GM04503 (cell line): Measurements from ENCODE around the gene CAMKK2.
"Not testable (repeated sequence)": the region's sequence is repeated elsewhere in the genome, so short reads cannot be mapped to it uniquely, and the experiment has no call there.

Experiments used
- DNase-seq: peaks from one replicate; pipeline ENCODE4 v3.0.0-alpha.2; 2012; ENCODE audit warnings: low read depth

The CAMKK2 gene

GRCh38 chr12:121279071-121279375 lies 17.5 kb downstream of the CAMKK2 start:
- DNase-seq = no peak

- no peak for DNase-seq
Measured at GRCh38 chr12:121278169-121279070, 18.1 kb downstream of the CAMKK2 start.

- DNase-seq = no peak
Measured at GRCh38 chr12:121277374-121277759, 19.1 kb downstream of the CAMKK2 start.

GRCh38 chr12:121274036-121274763 lies 22.3 kb downstream of the CAMKK2 start:
- DNase-seq = no peak

- DNase-seq = no peak
Measured at GRCh38 chr12:121273364-121273896, 23.1 kb downstream of the CAMKK2 start.

- DNase-seq = no peak
Measured at GRCh38 chr12:121267822-121268221, 28.7 kb downstream of the CAMKK2 start.

- no peak for DNase-seq
Measured at GRCh38 chr12:121264951-121265515, 31.5 kb downstream of the CAMKK2 start.

- DNase-seq = no peak
Measured at GRCh38 chr12:121264135-121264534, 32.4 kb downstream of the CAMKK2 start.

GRCh38 chr12:121263206-121263935 lies 33.1 kb downstream of the CAMKK2 start:
- no peak for DNase-seq

GRCh38 chr12:121261398-121261797 lies 35.1 kb downstream of the CAMKK2 start:
- DNase-seq = no peak

GRCh38 chr12:121260091-121260490 lies 36.4 kb downstream of the CAMKK2 start:
- no peak for DNase-seq

- no peak for DNase-seq
Measured at GRCh38 chr12:121259074-121259473, 37.4 kb downstream of the CAMKK2 start.

GRCh38 chr12:121257704-121258449 lies 38.6 kb downstream of the CAMKK2 start:
- DNase-seq = not testable (repeated sequence)

- no peak for DNase-seq
Measured at GRCh38 chr12:121255433-121255832, 41.1 kb downstream of the CAMKK2 start.

- DNase-seq = no peak
Measured at GRCh38 chr12:121253638-121254335, 42.7 kb downstream of the CAMKK2 start.

GRCh38 chr12:121252712-121253345 lies 43.7 kb downstream of the CAMKK2 start:
- DNase-seq = no peak

GRCh38 chr12:121251838-121252237 lies 44.7 kb downstream of the CAMKK2 start:
- no peak for DNase-seq

GRCh38 chr12:121250359-121250758 lies 46.1 kb downstream of the CAMKK2 start:
- no peak for DNase-seq

GRCh38 chr12:121248622-121249021 lies 47.9 kb downstream of the CAMKK2 start:
- no peak for DNase-seq

- no peak for DNase-seq
Measured at GRCh38 chr12:121246893-121247557, 49.5 kb downstream of the CAMKK2 start.
